ENCODE results near the gene RFLNA.

The RFLNA gene

GRCh38 chr12:124363353-124363965 lies 68.6 kb downstream of the RFLNA start:
- DNase-seq = no peak

GRCh38 chr12:124364543-124364942 lies 69.7 kb downstream of the RFLNA start:
- DNase-seq = no peak

All from femur (tissue), 1 donor.